ENCODE data around the gene DPH3. TPM values are rescaled to one million over a fixed set of nuclear protein-coding genes. Genes with fewer than 3 reads are reported as not detected.

DPH3 gene
- total RNA-seq, 1 experiment from 2014 or later = 27.8 TPM

DNA sequence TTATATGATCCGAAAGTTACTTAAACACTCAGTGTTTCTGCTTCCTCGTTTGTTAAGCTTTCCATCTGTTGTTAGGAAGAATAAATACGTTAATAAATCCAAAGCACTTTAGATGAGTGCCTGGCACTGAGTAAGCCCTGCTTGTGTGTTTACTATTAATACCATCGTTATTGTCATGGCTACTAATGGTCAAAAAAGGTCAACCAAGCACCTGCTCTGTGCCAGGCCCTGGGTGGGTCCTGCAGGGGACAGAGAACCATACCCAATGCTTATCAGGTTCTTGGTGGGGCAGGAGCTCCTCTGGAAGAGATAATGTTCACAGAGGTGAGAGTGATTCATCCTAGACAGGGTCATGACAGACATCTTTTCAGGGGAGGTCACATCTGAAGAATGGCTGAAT is 50.4 kb downstream of the DPH3 start:
- no peaks in the 10 kb centered on the region for H3K4me1 Mint-ChIP-seq
- peaks cover 7% of the 10 kb centered on the region; the same call in 1 of the 2 replicates for H3K27me3 Mint-ChIP-seq (ENCODE audit: low read depth)
- ChIA-PET CTCF (interaction anchor here (1.0 kb wide), 1 partner anchor 36 kb away, joined by 4 read pairs; no protein-coding TSS in a partner anchor), POLR2A (no interaction called here)
- no peaks in the 10 kb centered on the region for H3K9me3 Mint-ChIP-seq
- H3K4me3 Mint-ChIP-seq = no peak overlapping the region
- H3K36me3 Mint-ChIP-seq = no peaks in the 10 kb centered on the region
- TF ChIP-seq GABPB1 (CRISPR knock-in tag; IDR thresholded peaks at IDR 0.05) (no peak), SMAD3 (CRISPR knock-in tag; IDR thresholded peaks at IDR 0.05; ENCODE audit: borderline replicate concordance) (no peak), USF2 (CRISPR knock-in tag; IDR thresholded peaks at IDR 0.05) (no peak), ZNF281 (CRISPR knock-in tag; IDR thresholded peaks at IDR 0.05) (no peak), MAX (CRISPR knock-in tag; IDR thresholded peaks at IDR 0.05) (no peak), GTF2I (CRISPR knock-in tag; conservative IDR thresholded peaks at IDR 0.05) (no peak), ZNF232 (CRISPR knock-in tag; IDR thresholded peaks at IDR 0.05) (no peak), CREM (CRISPR knock-in tag; IDR thresholded peaks at IDR 0.05) (no peak), SP1 (CRISPR knock-in tag; conservative IDR thresholded peaks at IDR 0.05) (no peak), ATF1 (CRISPR knock-in tag; IDR thresholded peaks at IDR 0.05) (no peak)
- TF ChIP-seq, protein P1, sequence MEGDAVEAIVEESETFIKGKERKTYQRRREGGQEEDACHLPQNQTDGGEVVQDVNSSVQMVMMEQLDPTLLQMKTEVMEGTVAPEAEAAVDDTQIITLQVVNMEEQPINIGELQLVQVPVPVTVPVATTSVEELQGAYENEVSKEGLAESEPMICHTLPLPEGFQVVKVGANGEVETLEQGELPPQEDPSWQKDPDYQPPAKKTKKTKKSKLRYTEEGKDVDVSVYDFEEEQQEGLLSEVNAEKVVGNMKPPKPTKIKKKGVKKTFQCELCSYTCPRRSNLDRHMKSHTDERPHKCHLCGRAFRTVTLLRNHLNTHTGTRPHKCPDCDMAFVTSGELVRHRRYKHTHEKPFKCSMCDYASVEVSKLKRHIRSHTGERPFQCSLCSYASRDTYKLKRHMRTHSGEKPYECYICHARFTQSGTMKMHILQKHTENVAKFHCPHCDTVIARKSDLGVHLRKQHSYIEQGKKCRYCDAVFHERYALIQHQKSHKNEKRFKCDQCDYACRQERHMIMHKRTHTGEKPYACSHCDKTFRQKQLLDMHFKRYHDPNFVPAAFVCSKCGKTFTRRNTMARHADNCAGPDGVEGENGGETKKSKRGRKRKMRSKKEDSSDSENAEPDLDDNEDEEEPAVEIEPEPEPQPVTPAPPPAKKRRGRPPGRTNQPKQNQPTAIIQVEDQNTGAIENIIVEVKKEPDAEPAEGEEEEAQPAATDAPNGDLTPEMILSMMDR (IDR thresholded peaks at IDR 0.05) = no peak
- TF ChIP-seq, protein P2, sequence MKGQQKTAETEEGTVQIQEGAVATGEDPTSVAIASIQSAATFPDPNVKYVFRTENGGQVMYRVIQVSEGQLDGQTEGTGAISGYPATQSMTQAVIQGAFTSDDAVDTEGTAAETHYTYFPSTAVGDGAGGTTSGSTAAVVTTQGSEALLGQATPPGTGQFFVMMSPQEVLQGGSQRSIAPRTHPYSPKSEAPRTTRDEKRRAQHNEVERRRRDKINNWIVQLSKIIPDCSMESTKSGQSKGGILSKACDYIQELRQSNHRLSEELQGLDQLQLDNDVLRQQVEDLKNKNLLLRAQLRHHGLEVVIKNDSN (CRISPR knock-in tag; IDR thresholded peaks at IDR 0.05) = no peak
- TF ChIP-seq, protein P3, sequence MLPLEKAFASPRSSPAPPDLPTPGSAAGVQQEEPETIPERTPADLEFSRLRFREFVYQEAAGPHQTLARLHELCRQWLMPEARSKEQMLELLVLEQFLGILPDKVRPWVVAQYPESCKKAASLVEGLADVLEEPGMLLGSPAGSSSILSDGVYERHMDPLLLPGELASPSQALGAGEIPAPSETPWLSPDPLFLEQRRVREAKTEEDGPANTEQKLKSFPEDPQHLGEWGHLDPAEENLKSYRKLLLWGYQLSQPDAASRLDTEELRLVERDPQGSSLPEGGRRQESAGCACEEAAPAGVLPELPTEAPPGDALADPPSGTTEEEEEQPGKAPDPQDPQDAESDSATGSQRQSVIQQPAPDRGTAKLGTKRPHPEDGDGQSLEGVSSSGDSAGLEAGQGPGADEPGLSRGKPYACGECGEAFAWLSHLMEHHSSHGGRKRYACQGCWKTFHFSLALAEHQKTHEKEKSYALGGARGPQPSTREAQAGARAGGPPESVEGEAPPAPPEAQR (CRISPR knock-in tag; IDR thresholded peaks at IDR 0.05) = no peak
- DNase-seq (ENCODE audit: low spot score) (no peak), ATAC-seq (no peak)
- H3K27ac Mint-ChIP-seq = no peak overlapping the region

GRCh38 chr3:16211176-16211904 is 53.4 kb downstream of the DPH3 start:
- ChIA-PET CTCF (interaction anchor here (1.3 kb wide), 1 partner anchor 33 kb away, joined by 5 read pairs; no protein-coding TSS in a partner anchor), POLR2A (no interaction called here)
- no peak for ATAC-seq
- Mint-ChIP-seq H3K36me3 (no peaks in the 10 kb centered on the region), H3K9me3 (no peaks in the 10 kb centered on the region), H3K27me3 (ENCODE audit: low read depth) (peaks cover 7% of the 10 kb centered on the region; the same call in 1 of the 2 replicates), H3K4me1 (no peaks in the 10 kb centered on the region), H3K4me3 (no peak overlapping the region), H3K27ac (no peak overlapping the region)
- no peak for TF ChIP-seq EMX1 (CRISPR knock-in tag; IDR thresholded peaks at IDR 0.05)
- no peak for TF ChIP-seq CDX4 (CRISPR knock-in tag; IDR thresholded peaks at IDR 0.05; ENCODE audit: borderline replicate concordance)
- TF ChIP-seq ATF1 (CRISPR knock-in tag; IDR thresholded peaks at IDR 0.05) = no peak
- no peak for TF ChIP-seq TCF7 (CRISPR knock-in tag; IDR thresholded peaks at IDR 0.05; ENCODE audit: low read depth)
- TF ChIP-seq ZNF416 (CRISPR knock-in tag; IDR thresholded peaks at IDR 0.05) = no peak
- DNase-seq (ENCODE audit: low spot score) = no peak

Other genes with a start within 250 kb of the DPH3 start
- gene GALNT15, start 90.3 kb downstream of the DPH3 start, total RNA-seq (2021) = 0.15 to 0.21 TPM (median 0.18 TPM) in 3 replicates
- gene OXNAD1, start 269 bp upstream of the DPH3 start, total RNA-seq (2021) = 20.1 to 21.7 TPM (median 21.4 TPM) in 3 replicates
- gene RFTN1, start 248.8 kb upstream of the DPH3 start, total RNA-seq (2021) = 2.7 to 3.8 TPM (median 3.2 TPM) in 3 replicates